Measurements from ENCODE around the gene KLK11.

The KLK11 gene

DNA sequence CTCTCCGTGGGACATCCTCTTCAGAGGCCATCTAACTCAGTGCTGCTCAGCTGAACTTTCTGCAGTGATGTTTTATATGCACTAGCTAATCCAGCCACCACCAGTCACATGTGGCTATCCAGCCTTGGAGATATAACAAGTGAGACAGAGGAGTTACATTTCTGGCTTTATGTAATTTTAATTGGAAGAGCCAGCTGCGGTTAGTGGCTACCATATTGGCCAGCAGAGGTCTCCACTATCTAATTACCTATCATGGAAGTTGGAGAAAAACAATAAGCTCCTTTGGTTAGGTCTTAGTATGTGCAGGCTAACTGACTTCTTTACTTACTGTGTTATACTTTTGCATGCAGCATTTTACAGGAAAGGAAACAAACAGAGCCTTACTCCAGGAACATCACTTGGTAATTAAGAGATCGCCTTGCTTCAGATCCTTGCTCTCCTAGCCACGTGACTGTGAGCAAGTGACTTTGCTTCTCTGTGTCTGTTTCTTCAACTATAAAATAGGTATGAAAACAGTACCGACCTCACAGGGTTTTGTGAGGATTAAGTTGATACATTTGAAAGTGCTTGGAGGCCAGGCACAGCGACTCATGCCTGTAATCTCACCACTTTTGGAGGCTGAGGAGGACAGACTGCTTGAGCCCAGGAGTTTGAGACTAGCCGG is 5.3 kb downstream of the KLK11 start:
- TF ChIP-seq, protein P1, sequence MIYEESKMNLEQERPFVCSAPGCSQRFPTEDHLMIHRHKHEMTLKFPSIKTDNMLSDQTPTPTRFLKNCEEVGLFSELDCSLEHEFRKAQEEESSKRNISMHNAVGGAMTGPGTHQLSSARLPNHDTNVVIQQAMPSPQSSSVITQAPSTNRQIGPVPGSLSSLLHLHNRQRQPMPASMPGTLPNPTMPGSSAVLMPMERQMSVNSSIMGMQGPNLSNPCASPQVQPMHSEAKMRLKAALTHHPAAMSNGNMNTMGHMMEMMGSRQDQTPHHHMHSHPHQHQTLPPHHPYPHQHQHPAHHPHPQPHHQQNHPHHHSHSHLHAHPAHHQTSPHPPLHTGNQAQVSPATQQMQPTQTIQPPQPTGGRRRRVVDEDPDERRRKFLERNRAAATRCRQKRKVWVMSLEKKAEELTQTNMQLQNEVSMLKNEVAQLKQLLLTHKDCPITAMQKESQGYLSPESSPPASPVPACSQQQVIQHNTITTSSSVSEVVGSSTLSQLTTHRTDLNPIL (CRISPR knock-in tag; IDR thresholded peaks at IDR 0.05; ENCODE audit: low read depth) = no peak
- no peak for TF ChIP-seq GLIS3 (CRISPR knock-in tag; IDR thresholded peaks at IDR 0.05)
- TF ChIP-seq SNAI2 (CRISPR knock-in tag; IDR thresholded peaks at IDR 0.05) = no peak
- TF ChIP-seq TCF4 (CRISPR knock-in tag; IDR thresholded peaks at IDR 0.05; ENCODE audit: borderline replicate concordance) = no peak
- no peak for TF ChIP-seq ZFP3 (CRISPR knock-in tag; IDR thresholded peaks at IDR 0.05)
- TF ChIP-seq ISL1 (CRISPR knock-in tag; IDR thresholded peaks at IDR 0.05) = no peak
- TF ChIP-seq ZC3H10 (CRISPR knock-in tag; IDR thresholded peaks at IDR 0.05) = no peak
- TF ChIP-seq, protein P2, sequence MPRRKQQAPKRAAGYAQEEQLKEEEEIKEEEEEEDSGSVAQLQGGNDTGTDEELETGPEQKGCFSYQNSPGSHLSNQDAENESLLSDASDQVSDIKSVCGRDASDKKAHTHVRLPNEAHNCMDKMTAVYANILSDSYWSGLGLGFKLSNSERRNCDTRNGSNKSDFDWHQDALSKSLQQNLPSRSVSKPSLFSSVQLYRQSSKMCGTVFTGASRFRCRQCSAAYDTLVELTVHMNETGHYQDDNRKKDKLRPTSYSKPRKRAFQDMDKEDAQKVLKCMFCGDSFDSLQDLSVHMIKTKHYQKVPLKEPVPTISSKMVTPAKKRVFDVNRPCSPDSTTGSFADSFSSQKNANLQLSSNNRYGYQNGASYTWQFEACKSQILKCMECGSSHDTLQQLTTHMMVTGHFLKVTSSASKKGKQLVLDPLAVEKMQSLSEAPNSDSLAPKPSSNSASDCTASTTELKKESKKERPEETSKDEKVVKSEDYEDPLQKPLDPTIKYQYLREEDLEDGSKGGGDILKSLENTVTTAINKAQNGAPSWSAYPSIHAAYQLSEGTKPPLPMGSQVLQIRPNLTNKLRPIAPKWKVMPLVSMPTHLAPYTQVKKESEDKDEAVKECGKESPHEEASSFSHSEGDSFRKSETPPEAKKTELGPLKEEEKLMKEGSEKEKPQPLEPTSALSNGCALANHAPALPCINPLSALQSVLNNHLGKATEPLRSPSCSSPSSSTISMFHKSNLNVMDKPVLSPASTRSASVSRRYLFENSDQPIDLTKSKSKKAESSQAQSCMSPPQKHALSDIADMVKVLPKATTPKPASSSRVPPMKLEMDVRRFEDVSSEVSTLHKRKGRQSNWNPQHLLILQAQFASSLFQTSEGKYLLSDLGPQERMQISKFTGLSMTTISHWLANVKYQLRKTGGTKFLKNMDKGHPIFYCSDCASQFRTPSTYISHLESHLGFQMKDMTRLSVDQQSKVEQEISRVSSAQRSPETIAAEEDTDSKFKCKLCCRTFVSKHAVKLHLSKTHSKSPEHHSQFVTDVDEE (CRISPR knock-in tag; IDR thresholded peaks at IDR 0.05) = no peak
- no peak for TF ChIP-seq ESRRG (CRISPR knock-in tag; IDR thresholded peaks at IDR 0.05)
- TF ChIP-seq, protein P3, sequence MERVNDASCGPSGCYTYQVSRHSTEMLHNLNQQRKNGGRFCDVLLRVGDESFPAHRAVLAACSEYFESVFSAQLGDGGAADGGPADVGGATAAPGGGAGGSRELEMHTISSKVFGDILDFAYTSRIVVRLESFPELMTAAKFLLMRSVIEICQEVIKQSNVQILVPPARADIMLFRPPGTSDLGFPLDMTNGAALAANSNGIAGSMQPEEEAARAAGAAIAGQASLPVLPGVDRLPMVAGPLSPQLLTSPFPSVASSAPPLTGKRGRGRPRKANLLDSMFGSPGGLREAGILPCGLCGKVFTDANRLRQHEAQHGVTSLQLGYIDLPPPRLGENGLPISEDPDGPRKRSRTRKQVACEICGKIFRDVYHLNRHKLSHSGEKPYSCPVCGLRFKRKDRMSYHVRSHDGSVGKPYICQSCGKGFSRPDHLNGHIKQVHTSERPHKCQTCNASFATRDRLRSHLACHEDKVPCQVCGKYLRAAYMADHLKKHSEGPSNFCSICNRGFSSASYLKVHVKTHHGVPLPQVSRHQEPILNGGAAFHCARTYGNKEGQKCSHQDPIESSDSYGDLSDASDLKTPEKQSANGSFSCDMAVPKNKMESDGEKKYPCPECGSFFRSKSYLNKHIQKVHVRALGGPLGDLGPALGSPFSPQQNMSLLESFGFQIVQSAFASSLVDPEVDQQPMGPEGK (CRISPR knock-in tag; IDR thresholded peaks at IDR 0.05; ENCODE audit: borderline replicate concordance) = no peak
- no peak for TF ChIP-seq RARB (CRISPR knock-in tag; IDR thresholded peaks at IDR 0.05)
- no peak for TF ChIP-seq BACH2 (CRISPR knock-in tag; IDR thresholded peaks at IDR 0.05; ENCODE audit: borderline replicate concordance)
- peak; percentile 69 for ATAC-seq

DNA sequence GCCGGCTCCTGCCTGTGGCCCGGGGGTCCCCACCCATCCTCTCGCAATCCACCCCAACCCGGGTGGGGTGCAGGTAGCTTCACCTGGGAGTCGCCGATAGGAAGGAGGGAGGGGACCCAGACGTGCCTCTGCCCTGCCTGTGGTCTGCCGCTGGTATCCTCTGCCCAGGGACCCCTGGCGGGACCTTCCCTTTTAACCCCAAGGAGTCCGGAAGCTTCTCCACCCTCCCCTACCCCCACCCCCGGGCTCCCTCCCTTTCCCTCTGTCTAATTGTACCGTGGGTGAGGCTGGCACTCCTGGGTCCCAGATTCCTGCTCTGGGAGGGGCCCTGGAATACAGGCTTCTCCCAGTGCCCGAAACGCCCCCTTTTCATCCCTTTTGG is 6.9 kb downstream of the KLK11 start, which contains the start of gene KLK10:
TSS of gene KLK10 (minus strand) at position 166 of the 382 bp plus-strand sequence. CDS start 579 bp downstream, outside the sequence.
- no peak for ATAC-seq
- TF ChIP-seq TCF4 (CRISPR knock-in tag; IDR thresholded peaks at IDR 0.05; ENCODE audit: borderline replicate concordance) = no peak
- TF ChIP-seq ZFP30 (CRISPR knock-in tag; IDR thresholded peaks at IDR 0.05) = no peak
- TF ChIP-seq, protein P4, sequence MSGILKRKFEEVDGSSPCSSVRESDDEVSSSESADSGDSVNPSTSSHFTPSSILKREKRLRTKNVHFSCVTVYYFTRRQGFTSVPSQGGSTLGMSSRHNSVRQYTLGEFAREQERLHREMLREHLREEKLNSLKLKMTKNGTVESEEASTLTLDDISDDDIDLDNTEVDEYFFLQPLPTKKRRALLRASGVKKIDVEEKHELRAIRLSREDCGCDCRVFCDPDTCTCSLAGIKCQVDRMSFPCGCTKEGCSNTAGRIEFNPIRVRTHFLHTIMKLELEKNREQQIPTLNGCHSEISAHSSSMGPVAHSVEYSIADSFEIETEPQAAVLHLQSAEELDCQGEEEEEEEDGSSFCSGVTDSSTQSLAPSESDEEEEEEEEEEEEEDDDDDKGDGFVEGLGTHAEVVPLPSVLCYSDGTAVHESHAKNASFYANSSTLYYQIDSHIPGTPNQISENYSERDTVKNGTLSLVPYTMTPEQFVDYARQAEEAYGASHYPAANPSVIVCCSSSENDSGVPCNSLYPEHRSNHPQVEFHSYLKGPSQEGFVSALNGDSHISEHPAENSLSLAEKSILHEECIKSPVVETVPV (CRISPR knock-in tag; IDR thresholded peaks at IDR 0.05) = no peak
- TF ChIP-seq ZNF565 (CRISPR knock-in tag; conservative IDR thresholded peaks at IDR 0.05; ENCODE audit: low read depth) = no peak
- no peak for TF ChIP-seq ISL1 (CRISPR knock-in tag; IDR thresholded peaks at IDR 0.05)
- TF ChIP-seq PPARA (CRISPR knock-in tag; IDR thresholded peaks at IDR 0.05; ENCODE audit: borderline replicate concordance) = no peak

DNA sequence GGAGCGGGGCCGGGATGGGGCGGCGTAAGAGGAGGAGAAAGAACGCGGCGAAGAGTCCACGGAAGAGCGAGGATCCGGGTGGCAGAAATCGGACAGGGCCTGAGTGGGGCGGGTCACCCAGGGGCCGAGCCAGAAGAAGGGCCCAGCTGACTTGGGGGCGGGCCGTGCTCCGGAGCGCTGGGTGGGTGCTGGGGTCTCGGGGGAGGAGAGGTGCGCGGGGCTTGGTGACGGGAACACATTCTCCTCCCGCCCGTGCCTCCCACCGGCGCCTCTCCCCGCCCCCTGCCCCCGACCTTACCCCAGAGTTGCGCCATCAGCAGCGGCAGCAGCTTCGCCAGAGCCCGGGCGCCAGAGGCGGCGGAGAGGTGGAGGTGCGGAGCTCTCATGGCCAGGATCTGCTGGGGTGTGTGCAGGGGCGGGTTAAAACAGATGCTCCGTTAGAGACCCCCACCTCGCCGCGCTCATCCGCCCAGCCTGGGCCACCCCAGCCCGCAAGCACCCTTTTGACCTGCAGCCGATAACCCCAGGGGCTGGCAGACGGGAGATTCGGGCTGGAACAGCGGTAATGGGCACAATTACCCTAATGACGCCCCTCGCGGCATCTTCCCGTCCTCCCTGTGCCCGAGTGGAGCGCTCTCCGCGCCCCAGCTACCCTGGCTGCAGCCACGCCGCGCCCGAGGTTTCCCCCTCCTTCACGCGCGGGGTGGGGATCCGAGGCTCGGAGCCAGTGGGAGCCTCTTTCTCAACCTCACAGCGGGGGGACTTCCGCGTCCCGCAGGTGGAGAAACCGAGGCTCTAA is 7.5 kb downstream of the KLK11 start:
- ATAC-seq = no peak
- no peak for TF ChIP-seq ZFP3 (CRISPR knock-in tag; IDR thresholded peaks at IDR 0.05)
- TF ChIP-seq PPARA (CRISPR knock-in tag; IDR thresholded peaks at IDR 0.05; ENCODE audit: borderline replicate concordance) = no peak
- no peak for TF ChIP-seq SNAI2 (CRISPR knock-in tag; IDR thresholded peaks at IDR 0.05)
- no peak for TF ChIP-seq ZNF8 (CRISPR knock-in tag; IDR thresholded peaks at IDR 0.05)

DNA sequence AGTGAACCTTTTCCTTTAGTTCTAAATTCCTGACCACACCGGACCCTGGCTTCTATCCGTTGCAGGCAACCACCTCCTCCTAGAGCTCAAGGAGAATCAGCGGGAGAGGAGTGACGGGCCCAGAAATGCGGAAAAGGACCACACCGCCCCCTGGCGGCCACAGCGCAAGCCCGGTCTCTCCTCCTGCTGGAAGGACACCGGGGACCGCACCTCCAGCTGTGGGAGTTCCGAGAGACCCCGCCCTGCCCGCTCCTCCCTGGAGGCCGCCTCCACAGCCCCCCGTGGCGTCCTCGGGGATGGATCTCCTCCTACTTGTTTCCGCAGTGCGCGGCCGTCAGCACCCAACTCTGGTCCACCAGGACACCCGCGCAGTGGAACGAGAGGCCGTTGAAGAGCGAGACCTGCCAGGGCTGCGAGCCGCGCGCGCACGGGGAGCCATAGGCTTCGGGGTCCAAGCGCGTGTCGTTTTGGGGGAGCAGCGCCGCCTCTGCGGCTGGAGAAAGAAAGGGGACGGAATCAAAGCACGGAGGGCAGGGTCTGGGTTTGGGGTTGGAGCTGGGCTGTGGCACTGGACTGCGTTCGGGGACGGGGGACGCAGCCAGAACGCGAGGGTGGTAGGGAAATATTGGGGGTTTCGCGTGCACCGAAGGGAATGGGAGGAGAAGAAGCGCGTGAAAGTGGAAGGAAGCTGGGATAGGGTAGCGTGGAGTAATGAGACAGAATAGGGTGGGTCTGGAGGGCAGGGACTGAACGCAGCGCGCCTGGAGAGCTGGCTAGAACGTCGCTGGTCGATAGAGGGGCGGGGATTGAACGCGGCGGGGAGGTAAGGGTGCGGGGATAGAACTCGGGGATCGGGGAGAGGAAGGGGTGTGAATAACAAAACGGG is 9.4 kb downstream of the KLK11 start:
- no peak for TF ChIP-seq CSDC2 (CRISPR knock-in tag; IDR thresholded peaks at IDR 0.05)
- TF ChIP-seq, protein P4 (CRISPR knock-in tag; IDR thresholded peaks at IDR 0.05) = no peak
- no peak for TF ChIP-seq ZC3H10 (CRISPR knock-in tag; IDR thresholded peaks at IDR 0.05)
- TF ChIP-seq, protein P1 (CRISPR knock-in tag; IDR thresholded peaks at IDR 0.05; ENCODE audit: low read depth) = no peak
- peak; percentile 76 for ATAC-seq
